ENCODE measurements around the gene GSTO2.
"Not testable (repeated sequence)": the region's sequence is repeated elsewhere in the genome, so short reads cannot be mapped to it uniquely, and the experiment has no call there.

GSTO2 gene

GRCh38 chr10:104245066-104245632, 23.8 kb upstream of the GSTO2 start:
- H3K4me2 ChIP-seq (ENCODE audit: low read length): no peak overlapping the region
- no peaks in the 10 kb centered on the region for H3K36me3 ChIP-seq (ENCODE audit: control insufficient read depth, insufficient read depth, low read length)
- no peak overlapping the region for H3K27ac ChIP-seq
- H3K9me3 ChIP-seq (ENCODE audit: control insufficient read depth, low read length): no peaks in the 10 kb centered on the region
- no peaks in the 10 kb centered on the region for H3K4me1 ChIP-seq
- no peak overlapping the region for H3K4me3 ChIP-seq (ENCODE audit: low read depth, low read length)
- TF ChIP-seq CTCF (IDR thresholded peaks at IDR 0.05): no peak
- no peak overlapping the region for H2AFZ ChIP-seq
- H3K79me2 ChIP-seq: no peaks in the 10 kb centered on the region
- no peak overlapping the region for H3K9ac ChIP-seq
- no peaks in the 10 kb centered on the region for H3K27me3 ChIP-seq (ENCODE audit: control insufficient read depth, insufficient read depth, low read length)

GRCh38 chr10:104246976-104247375, 22.0 kb upstream of the GSTO2 start:
- Histone ChIP-seq H3K4me3 (ENCODE audit: low read depth, low read length) (no peak overlapping the region), H3K9ac (no peak overlapping the region)

GRCh38 chr10:104247513-104248146, 21.4 kb upstream of the GSTO2 start:
- no peak for TF ChIP-seq CTCF (IDR thresholded peaks at IDR 0.05)
- H3K4me1 ChIP-seq: no peaks in the 10 kb centered on the region
- H3K9me3 ChIP-seq (ENCODE audit: control insufficient read depth, low read length): no peaks in the 10 kb centered on the region
- no peak overlapping the region for H3K27ac ChIP-seq
- H3K36me3 ChIP-seq (ENCODE audit: control insufficient read depth, insufficient read depth, low read length): no peaks in the 10 kb centered on the region
- no peak overlapping the region for H2AFZ ChIP-seq
- no peak overlapping the region for H3K9ac ChIP-seq
- no peak overlapping the region for H3K4me2 ChIP-seq (ENCODE audit: low read length)
- H3K27me3 ChIP-seq (ENCODE audit: control insufficient read depth, insufficient read depth, low read length): no peaks in the 10 kb centered on the region
- H3K4me3 ChIP-seq (ENCODE audit: low read depth, low read length): no peak overlapping the region
- no peaks in the 10 kb centered on the region for H3K79me2 ChIP-seq

More at GRCh38 chr10:104246976-104247375, 22.0 kb upstream of the GSTO2 start:
- no peak for TF ChIP-seq CTCF (IDR thresholded peaks at IDR 0.05)
- H3K27ac ChIP-seq: no peak overlapping the region
- H3K36me3 ChIP-seq (ENCODE audit: control insufficient read depth, insufficient read depth, low read length): no peaks in the 10 kb centered on the region
- no peaks in the 10 kb centered on the region for H3K27me3 ChIP-seq (ENCODE audit: control insufficient read depth, insufficient read depth, low read length)
- no peaks in the 10 kb centered on the region for H3K9me3 ChIP-seq (ENCODE audit: control insufficient read depth, low read length)
- H2AFZ ChIP-seq: no peak overlapping the region
- no peaks in the 10 kb centered on the region for H3K79me2 ChIP-seq
- H3K4me2 ChIP-seq (ENCODE audit: low read length): no peak overlapping the region
- no peaks in the 10 kb centered on the region for H3K4me1 ChIP-seq

GRCh38 chr10:104248931-104249330, 20.1 kb upstream of the GSTO2 start:
- not testable (repeated sequence) for H3K4me2 ChIP-seq (ENCODE audit: low read length); H2AFZ ChIP-seq; H3K4me3 ChIP-seq (ENCODE audit: low read depth, low read length); H3K27me3 ChIP-seq (ENCODE audit: control insufficient read depth, insufficient read depth, low read length); H3K36me3 ChIP-seq (ENCODE audit: control insufficient read depth, insufficient read depth, low read length); H3K9me3 ChIP-seq (ENCODE audit: control insufficient read depth, low read length); H3K79me2 ChIP-seq; H3K9ac ChIP-seq; H3K27ac ChIP-seq; H3K4me1 ChIP-seq

GRCh38 chr10:104250371-104250770, 18.6 kb upstream of the GSTO2 start:
- Histone ChIP-seq H3K36me3 (ENCODE audit: control insufficient read depth, insufficient read depth, low read length) (no peaks in the 10 kb centered on the region), H3K4me2 (ENCODE audit: low read length) (no peak overlapping the region), H2AFZ (no peak overlapping the region), H3K27ac (no peak overlapping the region), H3K27me3 (ENCODE audit: control insufficient read depth, insufficient read depth, low read length) (no peaks in the 10 kb centered on the region), H3K4me1 (peaks cover 5% of the 10 kb centered on the region), H3K4me3 (ENCODE audit: low read depth, low read length) (no peak overlapping the region), H3K9me3 (ENCODE audit: control insufficient read depth, low read length) (no peaks in the 10 kb centered on the region), H3K79me2 (peaks cover 6% of the 10 kb centered on the region), H3K9ac (no peak overlapping the region)
- no peak for TF ChIP-seq CTCF (IDR thresholded peaks at IDR 0.05)
